GM03348 (cell line): ENCODE results near the gene DMWD.
"Not testable (repeated sequence)": the region's sequence is repeated elsewhere in the genome, so short reads cannot be mapped to it uniquely, and the experiment has no call there.

Experiments
- DNase-seq: peaks from one replicate; pipeline ENCODE4 v3.0.0; 2012; ENCODE audit warnings: low spot score

The DMWD gene

DNA sequence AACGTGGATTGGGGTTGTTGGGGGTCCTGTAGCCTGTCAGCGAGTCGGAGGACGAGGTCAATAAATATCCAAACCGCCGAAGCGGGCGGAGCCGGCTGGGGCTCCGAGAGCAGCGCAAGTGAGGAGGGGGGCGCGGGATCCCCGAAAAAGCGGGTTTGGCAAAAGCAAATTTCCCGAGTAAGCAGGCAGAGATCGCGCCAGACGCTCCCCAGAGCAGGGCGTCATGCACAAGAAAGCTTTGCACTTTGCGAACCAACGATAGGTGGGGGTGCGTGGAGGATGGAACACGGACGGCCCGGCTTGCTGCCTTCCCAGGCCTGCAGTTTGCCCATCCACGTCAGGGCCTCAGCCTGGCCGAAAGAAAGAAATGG lies 22.8 kb downstream of the DMWD start:
- no peak for DNase-seq

DNA sequence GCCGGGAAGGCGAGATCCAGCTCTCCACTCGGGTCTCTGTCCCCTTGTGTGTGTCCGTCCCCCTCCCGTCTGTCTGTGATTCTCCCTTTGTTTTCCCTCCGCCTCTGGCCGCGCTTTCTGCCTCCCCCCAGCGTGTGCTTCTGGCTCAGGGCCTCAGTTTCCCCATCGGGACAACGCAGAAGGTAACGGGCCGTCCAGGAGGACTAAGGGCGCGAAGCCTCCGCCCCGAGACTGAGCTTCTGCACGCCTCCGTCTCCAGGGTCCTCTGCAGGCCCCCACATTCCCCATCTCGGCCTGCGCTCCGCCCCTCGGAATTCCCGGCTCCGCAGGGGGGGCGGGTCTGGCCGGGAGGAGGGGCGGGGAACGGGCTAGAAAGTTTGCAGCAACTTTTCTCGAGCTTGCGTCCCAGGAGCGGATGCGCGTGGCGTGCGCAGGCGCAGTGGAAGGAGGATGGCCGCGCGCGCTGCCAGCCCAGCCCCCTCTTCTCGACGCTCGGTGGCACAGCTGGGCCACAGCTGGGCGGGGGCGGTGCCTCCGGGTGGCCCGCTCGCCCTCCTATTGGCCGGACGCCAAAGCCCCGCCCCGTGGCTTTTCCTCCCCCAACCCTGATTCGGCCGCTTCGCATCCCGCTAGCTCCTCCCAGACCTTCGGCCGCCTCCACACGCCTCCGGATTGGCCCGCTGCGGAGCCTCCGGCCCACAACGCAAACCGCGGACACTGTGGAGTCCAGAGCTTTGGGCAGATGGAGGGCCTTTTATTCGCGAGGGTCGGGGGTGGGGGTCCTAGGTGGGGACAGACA lies 23.5 kb downstream of the DMWD start, which contains the start of gene SIX5:
Gene SIX5, minus strand, starts transcription at position 269 of the 799 bp plus-strand sequence. CDS start 408 bp downstream, outside the sequence.
- DNase-seq = peak; percentile 99

DNA sequence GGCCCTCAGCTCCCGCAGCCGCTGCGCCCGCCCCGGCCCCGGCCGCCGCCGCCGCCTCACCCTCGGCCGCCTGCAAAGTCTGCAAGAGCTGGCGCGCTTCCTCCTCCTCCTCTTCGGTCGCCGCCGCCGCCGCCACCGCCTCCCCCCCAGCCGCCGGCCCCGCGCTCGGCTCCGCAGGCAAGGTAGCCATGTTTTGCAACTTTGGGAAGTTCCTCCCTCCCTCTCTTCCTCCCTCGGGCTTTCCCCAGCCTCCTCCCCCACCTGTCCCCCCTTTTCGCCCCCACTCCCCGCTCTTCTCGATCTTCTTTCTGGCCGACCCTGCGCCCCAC lies 24.0 kb downstream of the DMWD start:
- DNase-seq = peak; percentile 62

DNA sequence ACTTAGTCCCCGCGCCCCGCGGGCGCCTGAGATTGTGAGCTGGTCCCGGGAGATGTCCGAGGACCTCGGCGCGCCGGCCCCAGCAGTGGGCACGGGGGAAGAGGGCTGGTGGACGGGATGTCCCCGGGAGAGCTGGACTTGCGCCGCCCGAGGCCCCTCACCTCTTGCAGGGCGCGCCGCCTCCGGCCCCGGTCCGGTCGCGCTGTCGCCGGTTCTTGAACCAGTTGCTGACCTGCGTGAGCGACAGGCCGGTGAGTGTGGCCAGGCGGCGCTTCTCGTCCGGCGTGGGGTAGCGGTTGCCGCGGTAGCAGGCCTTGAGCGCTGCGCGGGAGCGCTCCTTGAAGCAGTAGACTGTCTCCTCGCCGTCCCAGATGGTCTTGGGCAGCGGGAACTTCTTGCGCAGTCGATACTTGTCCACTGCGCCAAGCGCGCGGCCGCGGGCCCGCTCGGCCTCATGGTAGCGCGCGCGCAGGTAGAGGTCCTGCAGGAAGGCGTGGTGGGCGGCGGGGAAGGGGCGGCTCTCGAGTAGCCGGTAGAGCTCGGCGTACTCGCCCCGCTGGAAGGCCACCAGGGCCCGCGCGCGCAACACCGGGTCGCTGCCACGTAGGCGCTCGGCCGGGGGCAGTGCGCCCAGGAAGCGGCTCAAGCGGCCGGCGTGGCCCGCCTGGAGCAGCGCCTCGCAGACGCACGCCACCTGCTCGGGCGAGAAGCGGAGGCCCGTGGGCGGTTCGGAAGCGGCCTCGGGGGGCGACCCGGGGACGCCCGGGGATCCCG lies 24.6 kb downstream of the DMWD start:
- peak; percentile 54 for DNase-seq

DNA sequence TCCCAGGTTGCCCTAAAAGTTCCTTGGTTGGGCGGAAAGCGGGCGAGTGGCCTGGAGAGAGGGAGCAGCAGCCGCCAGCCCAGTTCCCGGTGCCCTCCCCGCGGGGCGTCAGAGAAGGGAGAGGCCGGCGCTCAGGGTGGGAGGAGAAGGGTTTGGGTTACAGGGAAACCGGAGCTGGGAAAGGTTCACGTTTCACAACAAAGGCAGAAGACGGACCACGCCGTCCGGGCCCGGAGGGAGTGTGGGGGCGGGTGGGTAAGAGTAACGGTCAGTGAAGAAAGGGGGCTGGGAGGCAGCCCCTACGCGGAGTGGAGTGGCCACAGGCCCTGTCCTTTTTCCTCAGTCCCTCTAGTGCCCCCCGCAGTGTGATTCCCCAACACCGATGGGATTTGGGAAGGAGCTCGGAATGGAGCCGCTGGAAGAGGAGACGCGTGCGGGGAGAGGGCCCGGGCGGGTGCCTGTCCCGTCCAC lies 25.2 kb downstream of the DMWD start:
- DNase-seq = peak; percentile 91

DNA sequence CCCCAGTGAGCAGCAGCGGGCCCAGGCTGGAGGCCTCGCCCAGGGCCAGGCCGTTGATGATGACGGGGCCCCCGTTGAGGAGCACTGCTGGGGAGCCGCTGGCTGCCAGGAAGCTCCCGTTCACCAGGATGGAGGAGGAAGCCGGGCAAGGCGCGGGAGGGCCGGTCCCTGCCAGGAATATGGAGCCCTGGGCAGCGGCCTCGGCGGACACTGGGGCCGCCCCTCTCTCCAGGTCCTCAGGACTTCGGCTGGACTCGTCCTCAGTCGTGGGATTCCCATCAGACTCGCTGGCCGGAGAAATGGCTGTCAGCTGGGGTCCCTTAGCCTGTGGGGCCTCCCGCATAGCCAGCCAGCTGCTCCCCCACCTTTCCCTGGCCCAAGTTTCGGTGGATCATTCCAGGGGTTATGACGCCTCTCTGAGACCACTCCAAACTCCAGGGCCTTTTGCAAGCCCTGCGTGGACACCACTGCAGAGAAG lies 25.7 kb downstream of the DMWD start:
- peak; percentile 71 for DNase-seq

DNA sequence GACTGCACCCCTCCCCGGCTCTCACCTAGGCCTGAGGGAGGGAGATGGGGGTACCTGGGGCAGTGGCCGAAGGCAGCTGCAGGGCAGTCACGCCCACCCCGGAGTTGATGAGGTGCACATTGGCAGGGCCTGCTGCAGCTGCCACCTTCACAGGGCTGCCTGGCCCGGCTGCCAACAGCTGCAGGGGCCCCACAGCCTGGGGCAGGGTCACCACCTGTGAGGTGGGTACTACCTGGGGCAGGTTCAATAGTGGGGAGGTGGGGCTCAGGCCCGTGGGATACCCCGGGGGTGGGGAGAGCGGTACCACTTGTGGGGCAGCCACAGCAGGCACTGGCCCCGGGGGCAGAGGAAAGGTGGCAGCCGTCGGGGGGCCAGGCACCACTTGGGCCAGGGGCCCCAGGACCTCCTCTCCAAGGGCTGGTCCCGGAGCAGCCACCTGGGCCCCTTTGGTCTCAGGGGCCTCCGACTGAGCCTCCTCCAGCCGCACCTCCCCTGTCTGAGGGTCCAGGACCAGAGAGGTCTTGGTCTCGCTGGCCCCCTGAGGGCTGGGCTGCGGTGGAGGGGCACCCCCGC lies 26.3 kb downstream of the DMWD start:
- DNase-seq = no peak

DNA sequence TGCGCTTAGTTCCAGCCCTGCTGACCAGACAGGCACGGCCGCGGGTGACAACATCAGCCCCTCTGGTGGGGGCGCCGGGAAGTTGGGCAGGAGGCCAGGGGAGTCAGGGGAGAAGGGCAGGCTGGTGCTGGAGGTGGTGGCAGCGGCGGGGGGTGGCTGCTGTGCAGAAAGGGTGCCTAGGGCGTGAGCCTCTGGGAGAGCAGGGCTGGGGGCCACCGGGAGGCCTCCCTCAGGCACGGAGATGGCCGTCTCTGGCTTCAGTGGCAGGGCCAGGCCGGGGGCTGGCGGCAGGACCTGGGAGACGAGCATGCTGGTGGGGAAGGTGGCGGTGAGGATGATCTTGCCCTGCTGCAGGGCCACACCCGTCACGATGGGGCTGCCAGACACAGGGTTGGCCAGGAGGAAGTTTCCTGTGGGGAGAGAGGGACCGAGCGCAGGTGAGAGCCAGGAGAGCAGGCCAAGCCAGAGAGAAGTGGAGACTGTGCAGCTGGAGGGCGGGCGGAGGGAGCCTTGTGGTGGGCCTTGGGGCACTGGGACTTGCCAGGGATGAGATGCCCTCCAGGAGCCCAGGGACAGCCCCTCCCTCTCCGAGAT lies 26.8 kb downstream of the DMWD start:
- no peak for DNase-seq

- no peak for DNase-seq
Measured at GRCh38 chr19:45764945-45765701, 27.5 kb downstream of the DMWD start.

DNA sequence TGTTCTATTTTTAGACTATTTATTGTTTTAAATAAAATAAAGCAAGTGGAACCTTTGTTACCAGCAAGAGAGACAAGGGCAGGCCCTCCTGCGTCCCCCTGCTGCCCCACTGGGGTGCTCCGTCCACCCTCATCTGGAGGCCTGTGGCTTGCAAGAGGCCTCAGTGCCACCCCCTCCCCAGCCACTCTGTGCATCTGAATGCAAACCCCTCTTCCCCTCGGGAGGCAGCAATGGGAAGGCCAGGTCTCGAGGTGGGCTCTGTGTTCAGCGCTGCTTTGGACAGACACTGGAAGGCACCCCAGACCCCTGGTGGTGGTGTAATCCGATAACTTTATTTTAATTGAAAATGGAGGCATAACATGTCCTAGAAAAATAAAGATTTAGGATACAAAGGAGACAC lies 28.2 kb downstream of the DMWD start:
- no peak for DNase-seq

DNA sequence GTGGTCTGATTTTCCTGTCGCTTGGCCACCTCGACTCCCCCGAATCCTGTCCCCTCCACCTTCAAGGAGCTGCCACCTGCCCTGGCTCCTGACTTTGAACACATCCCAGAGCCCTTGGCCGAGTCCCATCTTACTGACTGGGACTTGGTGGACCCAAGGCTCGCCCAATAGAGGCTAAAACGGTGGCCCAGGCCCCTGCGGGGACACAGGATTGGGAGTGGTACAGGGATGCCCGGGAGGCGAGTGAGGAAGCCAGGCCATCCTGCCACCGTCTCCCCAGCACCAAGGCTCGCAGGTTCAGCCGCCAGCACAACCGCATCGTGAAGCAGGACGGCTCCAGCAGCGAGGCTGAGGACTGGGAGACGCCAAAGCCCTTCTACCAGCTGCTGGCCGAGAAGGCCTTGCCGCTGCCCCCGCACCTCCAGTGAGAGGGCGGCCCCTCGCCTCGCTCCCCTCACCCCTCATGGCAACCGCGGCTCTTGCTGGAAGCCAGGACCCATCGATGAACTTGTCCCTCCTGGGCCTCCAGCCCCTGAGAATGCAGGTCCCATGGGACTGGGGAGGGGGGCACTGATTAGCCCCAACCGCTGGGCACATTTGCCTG lies 28.9 kb downstream of the DMWD start:
- DNase-seq = peak; percentile 23

DNA sequence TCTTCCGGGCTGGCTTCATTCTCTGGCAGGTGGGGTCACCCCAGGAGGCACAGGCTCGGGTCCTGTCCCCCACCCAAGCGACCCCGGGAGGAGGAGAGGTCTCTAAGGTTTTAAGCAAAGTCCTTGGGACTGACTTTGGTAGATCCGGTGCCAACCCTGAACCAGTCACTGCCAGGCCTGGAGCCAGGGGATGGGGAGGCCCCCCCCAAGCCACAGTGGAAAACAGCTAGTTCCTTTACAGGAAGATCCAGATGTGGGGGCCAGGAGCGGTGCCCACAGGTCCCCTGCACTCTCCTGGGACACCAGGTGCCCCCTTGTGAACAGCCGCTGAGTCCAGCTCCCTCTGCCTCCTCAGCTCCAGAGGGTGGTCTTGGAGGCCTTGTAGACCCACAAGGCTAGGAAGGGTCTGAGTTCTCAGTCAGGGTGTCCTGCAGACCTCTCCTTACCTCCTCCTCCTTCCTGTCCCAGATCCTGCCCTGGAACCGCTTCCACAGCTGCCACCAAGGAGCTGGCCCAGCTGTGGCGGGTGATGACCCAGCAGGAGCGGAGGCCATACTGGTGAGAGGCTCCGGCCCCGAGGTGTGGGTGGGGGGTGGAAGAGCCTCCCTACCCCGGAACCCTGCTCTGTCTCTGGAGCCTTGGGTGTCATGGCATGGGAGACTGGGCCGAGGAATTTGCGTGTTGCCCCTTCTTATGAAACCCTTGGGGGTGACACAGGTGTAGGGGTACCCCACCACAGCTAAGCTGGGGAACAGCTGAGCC lies 29.6 kb downstream of the DMWD start:
- no peak for DNase-seq

DNA sequence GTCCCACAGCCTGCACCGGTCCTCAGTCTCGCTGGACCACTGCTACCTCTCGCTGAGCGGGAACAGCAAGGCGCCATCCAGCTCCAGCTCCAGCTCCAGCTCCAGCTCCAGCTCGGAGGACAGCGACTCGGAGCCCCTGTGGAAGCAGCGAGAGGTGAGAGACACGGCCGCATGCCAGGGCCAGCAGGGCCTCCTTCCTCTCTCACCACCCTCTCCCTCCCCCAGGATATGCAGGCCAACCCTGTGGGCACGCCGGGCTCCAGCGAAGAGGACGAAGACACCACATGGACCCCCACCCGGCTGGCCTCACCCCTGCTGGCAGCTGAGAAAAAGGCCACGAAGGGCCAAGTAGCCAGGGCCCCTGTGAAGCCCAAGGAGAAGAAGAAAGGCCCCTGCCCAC lies 30.9 kb downstream of the DMWD start:
- DNase-seq = no peak

- DNase-seq = no peak
Measured at GRCh38 chr19:45758921-45759320, 33.7 kb downstream of the DMWD start.

DNA sequence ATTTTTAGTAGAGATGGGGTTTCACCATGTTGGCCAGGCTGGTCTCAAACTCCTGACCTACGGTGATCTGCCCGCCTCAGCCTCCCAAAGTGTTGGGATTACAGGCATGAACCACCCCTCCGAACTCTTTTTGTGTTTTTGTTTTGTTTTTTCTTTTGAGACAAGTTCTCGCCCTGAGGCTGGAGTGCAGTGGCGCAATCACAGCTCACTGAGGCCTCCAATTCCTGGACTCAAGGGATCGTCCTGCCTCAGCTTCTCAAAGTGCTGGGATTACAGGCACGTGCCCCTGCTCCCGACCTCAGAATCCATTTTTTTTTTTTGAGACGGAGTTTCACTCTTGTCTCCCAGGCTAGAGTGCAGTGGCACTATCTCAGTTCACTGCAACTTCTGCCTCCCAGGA lies 35.0 kb downstream of the DMWD start:
- no peak for DNase-seq

DNA sequence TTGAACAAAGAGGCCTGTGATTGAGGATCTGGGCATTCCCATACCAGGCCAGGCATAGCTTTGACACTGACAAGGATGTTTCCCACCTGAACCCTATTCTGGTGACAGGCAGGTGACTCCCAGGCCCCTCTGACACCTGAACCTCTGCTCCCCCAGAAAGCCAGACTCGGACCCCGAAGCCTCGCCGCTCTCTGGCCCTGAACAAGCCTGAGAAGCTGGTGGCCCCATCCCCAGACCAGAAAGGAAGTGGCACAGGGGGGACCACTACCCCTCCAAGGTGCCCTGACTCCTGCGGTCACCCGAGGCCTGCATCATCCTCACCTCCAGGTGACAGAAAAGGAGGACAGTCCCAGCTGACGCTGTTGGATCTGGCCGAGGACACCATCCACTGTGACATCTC lies 38.3 kb downstream of the DMWD start:
- no peak for DNase-seq

GRCh38 chr19:45753548-45753947 lies 39.1 kb downstream of the DMWD start:
- no peak for DNase-seq

- no peak for DNase-seq
Measured at GRCh38 chr19:45752639-45753038, 40.0 kb downstream of the DMWD start.

GRCh38 chr19:45751483-45751882 lies 41.2 kb downstream of the DMWD start:
- DNase-seq = not testable (repeated sequence)

- no peak for DNase-seq
Measured at GRCh38 chr19:45747513-45747912, 45.1 kb downstream of the DMWD start.

DNA sequence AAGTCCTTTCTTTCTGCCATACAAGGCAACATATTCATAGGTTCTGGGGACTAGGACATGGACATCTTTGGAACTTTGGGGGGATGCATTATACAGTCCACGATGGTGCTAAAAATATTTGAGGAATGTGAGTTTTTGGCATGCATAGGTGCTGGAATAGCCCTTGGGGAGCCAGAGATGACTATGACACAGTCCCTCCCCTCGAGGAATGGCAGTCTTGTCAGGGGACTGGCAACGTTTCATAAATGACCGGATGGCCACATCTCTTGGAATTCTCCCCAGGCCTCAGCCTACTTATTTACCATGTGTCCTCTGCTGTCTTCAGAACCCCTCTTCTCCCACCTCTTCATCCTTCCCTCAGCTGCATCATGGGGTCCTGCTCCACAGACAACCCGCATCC lies 45.8 kb downstream of the DMWD start:
- no peak for DNase-seq
